HG03439 (cell line): ENCODE results near the gene SLC25A13.
"Not testable (repeated sequence)": the region's sequence is repeated elsewhere in the genome, so short reads cannot be mapped to it uniquely, and the experiment has no call there.

Experiments used
- ATAC-seq: cut with Tn5 transposase; IDR thresholded peaks from one replicate; pipeline ENCODE4 v1.9.1; 2021; ENCODE audit warnings: mild to moderate bottlenecking, moderate library complexity; ENCODE audit not compliant: unreplicated experiment

Gene SLC25A13

GRCh38 chr7:96300502-96300901 lies 21.4 kb downstream of the SLC25A13 start:
- no peak for ATAC-seq

DNA sequence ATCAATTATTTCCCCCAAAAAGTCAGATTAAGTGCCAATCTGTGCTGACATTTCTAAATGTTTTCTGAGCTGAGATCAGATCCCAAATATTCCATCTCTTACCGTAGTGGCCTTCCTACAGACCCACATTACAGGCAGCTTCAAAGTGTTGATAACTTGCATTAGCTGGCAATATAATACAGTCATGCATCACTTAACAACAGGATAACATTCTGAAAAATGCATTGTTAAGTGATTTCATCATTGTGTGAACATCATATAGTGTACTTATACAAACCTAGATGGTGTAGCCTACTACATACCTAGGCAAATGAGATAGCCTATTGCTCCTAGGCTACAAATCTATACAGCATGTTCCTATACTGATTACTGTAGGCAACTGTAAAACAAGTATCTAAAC lies 22.4 kb downstream of the SLC25A13 start:
- no peak for ATAC-seq

DNA sequence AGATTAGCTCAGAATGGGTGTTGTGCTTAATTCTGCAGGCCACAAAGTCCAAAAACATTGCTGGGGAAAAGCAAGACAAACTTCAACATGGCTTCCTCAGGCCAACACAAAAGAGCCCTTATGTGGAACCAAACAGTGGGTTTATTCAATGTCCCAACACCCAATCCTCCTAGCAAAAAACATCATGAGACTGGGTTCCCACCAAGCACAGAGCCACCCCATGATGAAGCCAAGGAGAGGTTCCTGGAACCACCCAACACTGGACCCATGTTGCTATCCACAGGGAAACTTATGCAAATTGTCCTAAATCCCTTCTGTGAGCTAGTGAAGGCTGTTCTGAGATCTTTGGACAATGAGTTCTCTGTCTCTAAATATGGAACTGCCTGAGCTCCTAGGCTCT lies 24.0 kb downstream of the SLC25A13 start:
- ATAC-seq, result no peak

DNA sequence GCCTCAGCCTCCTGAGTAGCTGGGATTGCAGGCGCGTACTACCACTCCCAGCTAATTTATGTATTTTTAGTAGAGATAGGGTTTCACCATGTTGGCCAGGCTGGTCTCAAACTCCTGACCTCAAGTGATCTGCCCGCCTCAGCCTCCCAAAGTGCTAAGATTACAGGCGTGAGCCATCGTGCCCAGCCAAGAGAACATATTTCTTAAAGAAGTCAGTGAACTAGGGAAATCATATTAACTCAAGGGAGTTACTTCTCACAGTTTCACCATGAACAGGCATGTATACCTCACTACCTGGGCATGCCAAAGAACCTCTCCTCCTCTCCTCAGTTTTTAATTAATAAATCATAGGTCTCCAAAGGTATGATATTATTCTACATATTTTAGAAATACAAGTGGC lies 24.5 kb downstream of the SLC25A13 start:
- ATAC-seq, result not testable (repeated sequence)

DNA sequence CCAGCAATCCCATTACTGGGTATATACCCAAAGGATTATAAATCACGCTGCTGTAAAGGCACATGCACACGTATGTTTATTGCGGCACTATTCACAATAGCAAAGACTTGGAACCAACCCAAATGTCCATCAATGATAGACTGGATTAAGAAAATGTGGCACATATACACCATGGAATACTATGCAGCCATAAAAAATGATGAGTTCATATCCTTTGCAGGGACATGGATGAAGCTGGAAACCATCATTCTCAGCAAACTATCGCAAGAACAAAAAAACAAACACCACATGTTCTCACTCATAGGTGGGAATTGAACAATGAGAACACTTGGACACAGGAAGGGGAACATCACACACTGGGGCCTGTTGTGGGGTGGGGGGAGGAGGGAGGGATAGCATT lies 28.0 kb downstream of the SLC25A13 start:
- not testable (repeated sequence) for ATAC-seq

DNA sequence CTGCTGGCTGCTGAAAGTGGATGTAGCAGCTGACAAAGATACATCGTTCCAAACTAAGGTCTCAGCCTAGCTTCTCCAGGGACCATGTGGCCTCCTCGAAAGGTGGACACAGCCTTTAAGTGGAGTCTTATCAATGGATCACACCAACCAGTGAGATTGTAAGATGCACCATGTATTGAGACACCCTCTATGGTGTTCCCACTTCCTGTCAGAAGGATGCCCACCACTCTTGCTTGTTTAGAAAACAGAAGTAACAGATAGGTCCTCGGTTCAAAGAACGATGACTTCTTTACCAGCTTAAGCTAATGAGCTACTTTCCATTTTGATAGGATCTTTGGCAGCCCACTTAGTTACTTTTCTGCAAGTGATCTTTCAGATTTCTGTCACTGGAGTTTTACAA lies 34.3 kb downstream of the SLC25A13 start:
- no peak for ATAC-seq

DNA sequence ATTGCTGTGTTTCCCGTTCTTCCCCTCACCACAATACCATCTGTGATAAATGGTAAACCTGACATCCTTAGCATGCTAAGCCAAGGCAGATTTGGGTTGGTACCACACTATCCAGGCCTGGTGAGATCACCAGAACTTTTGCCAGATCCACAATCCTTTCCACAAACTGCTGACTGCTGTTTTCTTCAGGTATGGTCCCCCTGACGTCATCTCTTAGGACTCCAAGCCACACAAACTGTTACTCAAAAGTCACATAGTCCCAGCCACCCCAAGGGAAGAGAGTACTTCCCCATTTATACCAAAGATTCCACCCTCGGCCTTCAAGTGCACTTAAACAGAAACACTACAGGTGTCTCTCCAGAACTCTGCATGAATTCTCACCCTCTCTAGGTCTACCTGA lies 34.8 kb downstream of the SLC25A13 start:
- ATAC-seq, result no peak

- no peak for ATAC-seq
These were observed 36.3 kb downstream of the SLC25A13 start for GRCh38 chr7:96285579-96285978.

GRCh38 chr7:96284835-96285234 lies 37.1 kb downstream of the SLC25A13 start:
- no peak for ATAC-seq

- ATAC-seq, result no peak
These were observed 37.7 kb downstream of the SLC25A13 start for GRCh38 chr7:96284240-96284639.

- ATAC-seq, result no peak
These were observed 39.1 kb downstream of the SLC25A13 start for GRCh38 chr7:96282835-96283234.

DNA sequence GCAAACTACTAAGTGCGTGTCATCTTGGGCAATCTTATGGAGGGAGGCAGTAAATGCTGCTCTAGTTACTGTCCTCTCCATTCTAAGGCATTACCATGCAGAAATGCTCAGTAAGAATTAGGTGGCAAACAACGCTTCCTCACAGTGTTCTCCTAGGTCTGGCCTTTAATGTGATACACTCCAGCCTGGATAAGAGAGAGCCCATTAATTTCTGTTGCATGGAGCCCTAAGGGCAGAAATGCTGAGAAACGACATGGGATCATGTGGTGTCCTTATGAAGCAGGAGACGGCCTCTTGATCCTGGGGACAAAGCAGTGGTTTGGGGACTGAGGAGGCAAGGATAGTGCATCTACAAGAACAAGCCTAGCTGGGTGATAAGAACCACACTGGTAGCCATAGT lies 44.0 kb downstream of the SLC25A13 start:
- ATAC-seq, result no peak

DNA sequence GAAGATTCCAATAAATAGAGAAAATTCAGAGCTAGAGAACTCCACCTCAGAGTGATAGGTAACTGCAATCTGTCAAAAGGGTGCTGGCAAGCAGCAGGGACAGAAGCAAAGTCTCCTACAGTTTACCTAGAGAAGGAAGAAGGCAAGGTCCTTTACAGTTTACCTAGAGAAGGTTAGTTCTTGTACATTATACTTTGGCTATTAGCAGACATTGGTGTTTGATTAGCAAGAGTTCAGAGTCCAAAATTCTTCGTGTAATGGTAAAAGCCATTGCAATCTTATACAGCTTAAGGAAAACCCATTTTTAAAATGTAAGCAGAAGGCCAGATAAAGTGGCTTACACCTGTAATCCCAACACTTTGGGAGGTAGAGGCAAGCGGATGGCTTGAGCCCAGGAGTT lies 45.9 kb downstream of the SLC25A13 start:
- ATAC-seq, result no peak

- ATAC-seq, result no peak
These were observed 48.2 kb downstream of the SLC25A13 start for GRCh38 chr7:96273716-96274115.

DNA sequence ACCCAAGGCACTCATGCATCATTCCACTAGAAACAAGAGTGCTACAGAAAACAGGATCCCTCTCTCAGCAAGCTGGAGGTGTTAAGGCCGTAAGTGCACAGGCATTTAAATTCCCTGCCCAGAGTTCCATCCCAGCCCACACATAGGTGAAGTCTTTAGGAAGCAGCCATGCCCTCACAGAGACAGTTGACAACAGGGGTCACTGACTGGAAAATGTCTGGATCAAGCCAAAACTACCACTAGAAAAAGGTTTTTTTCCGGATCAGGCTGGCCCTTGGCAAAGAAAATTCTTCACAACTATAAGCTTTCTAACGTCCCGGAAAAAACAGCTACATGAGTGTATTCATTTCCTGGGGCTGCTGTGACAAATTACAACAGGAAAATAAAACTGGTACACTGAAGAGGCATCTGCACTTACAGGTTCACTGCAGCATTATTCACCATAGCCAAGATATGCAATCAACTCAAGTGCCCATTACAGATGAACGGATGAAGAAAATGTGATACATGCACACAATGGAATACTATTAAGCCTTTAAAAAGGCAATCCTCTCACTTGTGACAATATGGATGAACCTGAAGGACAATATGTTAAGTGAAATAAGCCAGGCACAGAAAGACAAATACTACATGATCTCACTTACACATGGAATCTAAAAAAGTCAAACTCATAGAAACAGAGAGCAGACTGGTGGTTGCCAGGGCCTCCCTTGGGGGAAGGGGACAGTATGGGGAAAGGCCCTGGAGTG lies 52.5 kb downstream of the SLC25A13 start:
- ATAC-seq, result no peak

DNA sequence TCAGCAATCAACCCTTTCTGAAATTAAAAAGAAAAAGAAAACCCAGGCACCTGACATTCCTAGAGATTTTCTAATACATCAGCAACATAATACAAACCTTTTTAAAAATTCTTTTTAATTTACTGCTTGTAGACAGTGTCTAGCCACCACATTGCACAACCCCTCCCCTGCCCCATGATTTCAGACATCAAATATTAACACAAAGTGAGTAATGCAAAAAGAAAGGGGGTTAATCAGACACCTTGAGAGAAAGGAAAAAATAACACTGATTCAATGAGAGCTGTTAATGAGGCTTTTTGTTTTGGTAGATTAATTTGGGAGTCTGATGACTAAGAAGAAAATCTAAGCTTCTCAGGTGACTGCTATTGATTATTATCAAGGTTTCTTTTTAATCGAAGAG lies 55.3 kb downstream of the SLC25A13 start:
- no peak for ATAC-seq

GRCh38 chr7:96266015-96266414 lies 55.9 kb downstream of the SLC25A13 start:
- no peak for ATAC-seq

DNA sequence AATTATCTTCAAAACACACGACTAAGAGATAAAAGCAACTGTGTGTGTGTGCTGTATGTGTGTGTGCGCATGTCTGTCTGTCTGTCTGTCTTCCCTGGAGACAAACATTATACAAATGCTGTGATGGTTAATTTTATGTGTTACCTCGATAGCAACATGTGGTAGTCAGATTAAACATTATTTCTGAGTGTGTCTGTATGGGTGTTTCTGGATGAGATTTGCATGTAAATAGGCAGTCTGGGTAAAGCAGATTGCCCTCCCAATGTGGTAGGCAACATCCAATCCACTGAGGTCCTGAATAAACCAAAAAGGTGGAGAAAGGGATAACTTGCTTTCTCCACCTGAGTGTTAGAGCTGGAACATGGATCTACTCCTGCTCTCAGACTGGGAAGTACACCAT lies 67.9 kb downstream of the SLC25A13 start:
- ATAC-seq, result no peak

GRCh38 chr7:96253441-96253840 lies 68.5 kb downstream of the SLC25A13 start:
- no peak for ATAC-seq

- no peak for ATAC-seq
These were observed 71.0 kb downstream of the SLC25A13 start for GRCh38 chr7:96250776-96251361.

DNA sequence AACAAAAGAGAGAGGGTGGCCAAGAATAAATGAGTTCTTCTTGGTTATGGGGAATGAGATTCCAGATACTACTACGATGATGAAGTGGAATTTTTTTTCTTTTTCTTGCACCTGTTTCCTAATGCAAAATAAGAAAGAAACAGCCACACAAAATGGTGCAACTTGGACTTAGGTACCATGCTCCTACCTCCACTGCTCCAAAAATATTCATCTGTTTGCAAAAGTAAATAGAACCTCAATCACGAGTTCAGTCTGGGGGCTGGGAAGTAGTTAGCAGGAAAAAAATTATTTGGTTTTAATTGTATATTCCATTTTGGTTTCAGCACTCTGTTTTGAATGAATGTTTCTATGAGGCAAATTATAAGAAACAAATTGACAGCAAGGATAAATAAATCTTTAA lies 73.5 kb downstream of the SLC25A13 start:
- no peak for ATAC-seq

GRCh38 chr7:96246919-96247318 lies 75.0 kb downstream of the SLC25A13 start:
- no peak for ATAC-seq

DNA sequence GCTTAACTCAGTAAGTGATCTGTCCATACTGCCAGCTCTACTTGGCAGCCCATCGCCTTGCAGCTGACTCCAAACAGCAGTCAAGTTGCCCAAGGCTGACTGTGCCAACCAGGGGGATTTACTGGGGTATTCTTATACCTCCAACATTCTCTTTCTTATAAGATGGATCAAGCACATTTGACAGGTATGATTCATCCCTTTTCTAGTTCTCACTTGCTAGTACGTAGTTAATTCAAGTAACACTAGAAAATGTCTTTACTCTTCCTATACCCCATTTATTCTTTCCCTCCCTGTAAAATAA lies 77.0 kb downstream of the SLC25A13 start:
- ATAC-seq, result no peak
